ENCODE results near the gene GRM7.

DNA sequence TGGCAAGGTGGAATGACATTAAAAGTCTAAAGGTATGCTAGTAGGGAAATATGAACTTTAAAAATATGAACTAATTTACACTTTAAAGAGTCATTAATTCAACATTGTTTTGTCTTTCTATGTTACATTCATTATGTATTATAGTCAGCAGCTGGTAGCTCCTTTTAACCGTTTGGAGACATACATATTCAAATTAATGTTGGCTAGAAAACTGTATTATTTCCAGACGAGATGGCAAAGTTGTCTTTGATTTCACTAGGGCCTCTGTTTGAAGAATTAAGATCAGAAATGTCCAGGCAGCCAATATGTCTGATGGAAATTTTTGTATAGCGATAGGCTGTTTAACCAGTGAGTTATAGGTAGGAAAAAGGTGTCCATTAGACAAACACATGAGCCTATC is 817.6 kb downstream of the GRM7 start:
- TF ChIP-seq EZH2phosphoT487 (IDR thresholded peaks at IDR 0.05; ENCODE audit: borderline replicate concordance, low read length) = no peak
- TF ChIP-seq, protein P1, sequence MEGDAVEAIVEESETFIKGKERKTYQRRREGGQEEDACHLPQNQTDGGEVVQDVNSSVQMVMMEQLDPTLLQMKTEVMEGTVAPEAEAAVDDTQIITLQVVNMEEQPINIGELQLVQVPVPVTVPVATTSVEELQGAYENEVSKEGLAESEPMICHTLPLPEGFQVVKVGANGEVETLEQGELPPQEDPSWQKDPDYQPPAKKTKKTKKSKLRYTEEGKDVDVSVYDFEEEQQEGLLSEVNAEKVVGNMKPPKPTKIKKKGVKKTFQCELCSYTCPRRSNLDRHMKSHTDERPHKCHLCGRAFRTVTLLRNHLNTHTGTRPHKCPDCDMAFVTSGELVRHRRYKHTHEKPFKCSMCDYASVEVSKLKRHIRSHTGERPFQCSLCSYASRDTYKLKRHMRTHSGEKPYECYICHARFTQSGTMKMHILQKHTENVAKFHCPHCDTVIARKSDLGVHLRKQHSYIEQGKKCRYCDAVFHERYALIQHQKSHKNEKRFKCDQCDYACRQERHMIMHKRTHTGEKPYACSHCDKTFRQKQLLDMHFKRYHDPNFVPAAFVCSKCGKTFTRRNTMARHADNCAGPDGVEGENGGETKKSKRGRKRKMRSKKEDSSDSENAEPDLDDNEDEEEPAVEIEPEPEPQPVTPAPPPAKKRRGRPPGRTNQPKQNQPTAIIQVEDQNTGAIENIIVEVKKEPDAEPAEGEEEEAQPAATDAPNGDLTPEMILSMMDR (conservative IDR thresholded peaks at IDR 0.05; ENCODE audit: low read depth, low read length) = no peak

All from PC-3 (cell line).